Limb (tissue), 2 donors: Measurements from ENCODE around the gene BHLHE23.

Source experiments
- DNase-seq, 2 donors: peaks; one replicate each; pipeline ENCODE4 v3.0.0-alpha.2; 2016; ENCODE audit errors: extremely low spot score in 2 of 2

The BHLHE23 gene

GRCh38 chr20:63009988-63010769, 3.4 kb upstream of the BHLHE23 start:
- no peak for DNase-seq

- peak; percentile 66 to 89 for DNase-seq
These were observed 2.5 kb upstream of the BHLHE23 start for GRCh38 chr20:63009045-63009961.

GRCh38 chr20:63008541-63009044, 1.8 kb upstream of the BHLHE23 start:
- no peak for DNase-seq

- DNase-seq, result no peak
These were observed 1.1 kb upstream of the BHLHE23 start for GRCh38 chr20:63007646-63008488.

GRCh38 chr20:63007360-63007645, 539 bp upstream of the BHLHE23 start:
- no peak for DNase-seq

GRCh38 chr20:63005862-63006539, 763 bp downstream of the BHLHE23 start:
- no peak for DNase-seq

GRCh38 chr20:63005365-63005861, 1.4 kb downstream of the BHLHE23 start:
- DNase-seq, result no peak

- DNase-seq, result no peak
These were observed 2.0 kb downstream of the BHLHE23 start for GRCh38 chr20:63004607-63005364.

- DNase-seq, result no peak
These were observed 3.2 kb downstream of the BHLHE23 start for GRCh38 chr20:63003546-63003945.

GRCh38 chr20:63002511-63002910, 4.3 kb downstream of the BHLHE23 start:
- no peak for DNase-seq

GRCh38 chr20:63000958-63001357, 5.8 kb downstream of the BHLHE23 start:
- no peak for DNase-seq

GRCh38 chr20:63000036-63000435, 6.7 kb downstream of the BHLHE23 start:
- no peak for DNase-seq

- DNase-seq, result no peak
These were observed 7.2 kb downstream of the BHLHE23 start for GRCh38 chr20:62999580-62999979.

- no peak for DNase-seq
These were observed 8.3 kb downstream of the BHLHE23 start for GRCh38 chr20:62998449-62998848.

- DNase-seq, result no peak
These were observed 9.2 kb downstream of the BHLHE23 start for GRCh38 chr20:62997417-62998035.

GRCh38 chr20:62996596-62996982, 10.2 kb downstream of the BHLHE23 start:
- DNase-seq, result no peak

- DNase-seq, result no peak
These were observed 10.7 kb downstream of the BHLHE23 start for GRCh38 chr20:62995898-62996595.

- DNase-seq, result no peak
These were observed 11.3 kb downstream of the BHLHE23 start for GRCh38 chr20:62995481-62995880.

- no peak for DNase-seq
These were observed 11.9 kb downstream of the BHLHE23 start for GRCh38 chr20:62994869-62995281.
